BJ (cell line): ENCODE data around the gene ADNP2. TPM values are rescaled to one million over a fixed set of nuclear protein-coding genes. Genes with fewer than 3 reads are reported as not detected.

Source experiments
- CTCF ChIA-PET: fragments of 350-600 bp; formaldehyde crosslinking; extraction: SDS; loops from one replicate; lab custom pipeline; 2021; ENCODE audit warnings: antibody characterized with exemption, inconsistent platforms; lab: Yijun Ruan, JAX
- POLR2A ChIA-PET: fragments of 300-600 bp; sonication (Branson Sonifier 250); formaldehyde crosslinking; extraction: SDS; loops from one replicate; lab custom pipeline; 2021; ENCODE audit warnings: antibody characterized with exemption; lab: Charles Lee
- DNase-seq: peaks from one replicate; pipeline ENCODE4 v3.0.0-alpha.2; 2011; ENCODE audit warnings: low read depth
- H3K27me3 ChIP-seq: 2 replicates; pipeline ENCODE4 v1.6.0; 2011; ENCODE audit warnings: low read length; ENCODE audit not compliant: control insufficient read depth, insufficient read depth
- H3K36me3 ChIP-seq: 2 replicates; pipeline ENCODE4 v1.5.1; 2011; ENCODE audit warnings: low read length; ENCODE audit not compliant: control insufficient read depth, insufficient read depth
- H3K4me3 ChIP-seq: 2 replicates; pipeline ENCODE4 v1.5.1; 2011; ENCODE audit warnings: low read depth, mild to moderate bottlenecking, control low read depth, low read length
- polyA plus RNA-seq: library from polyadenylated mRNA; depleted of rRNA; stranded (reverse); fragments of >200 nt; gene quantifications from 2 replicates; pipeline ENCODE4 v1.2.3, GENCODE V29; 2011
- TF ChIP-seq, protein P1 (sequence below): IDR thresholded peaks from 2 replicates; pipeline ENCODE4 v1.5.1; 2011; ENCODE audit warnings: low read depth, mild to moderate bottlenecking, control low read depth, inconsistent platforms, low read length, moderate library complexity; ENCODE audit not compliant: insufficient read depth

The ADNP2 gene
- polyA plus RNA-seq, 1 experiment: 4.4 TPM

DNA sequence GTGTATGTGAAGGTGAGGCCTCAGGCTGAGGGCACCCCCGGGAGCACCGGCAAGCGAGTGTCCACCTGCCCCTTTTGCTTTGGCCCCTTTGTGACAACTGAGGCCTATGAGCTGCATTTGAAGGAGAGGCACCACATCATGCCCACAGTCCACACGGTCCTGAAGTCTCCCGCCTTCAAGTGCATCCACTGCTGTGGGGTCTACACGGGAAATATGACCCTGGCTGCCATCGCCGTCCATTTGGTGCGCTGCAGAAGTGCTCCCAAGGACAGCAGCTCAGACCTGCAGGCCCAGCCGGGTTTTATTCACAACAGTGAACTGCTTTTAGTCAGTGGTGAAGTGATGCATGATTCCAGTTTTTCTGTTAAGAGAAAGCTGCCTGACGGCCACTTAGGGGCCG is 28.9 kb downstream of the ADNP2 start:
- Histone ChIP-seq H3K36me3 (peaks cover 18% of the 10 kb centered on the region), H3K27me3 (no peaks in the 10 kb centered on the region), H3K4me3 (no peak overlapping the region)
- TF ChIP-seq, protein P1, sequence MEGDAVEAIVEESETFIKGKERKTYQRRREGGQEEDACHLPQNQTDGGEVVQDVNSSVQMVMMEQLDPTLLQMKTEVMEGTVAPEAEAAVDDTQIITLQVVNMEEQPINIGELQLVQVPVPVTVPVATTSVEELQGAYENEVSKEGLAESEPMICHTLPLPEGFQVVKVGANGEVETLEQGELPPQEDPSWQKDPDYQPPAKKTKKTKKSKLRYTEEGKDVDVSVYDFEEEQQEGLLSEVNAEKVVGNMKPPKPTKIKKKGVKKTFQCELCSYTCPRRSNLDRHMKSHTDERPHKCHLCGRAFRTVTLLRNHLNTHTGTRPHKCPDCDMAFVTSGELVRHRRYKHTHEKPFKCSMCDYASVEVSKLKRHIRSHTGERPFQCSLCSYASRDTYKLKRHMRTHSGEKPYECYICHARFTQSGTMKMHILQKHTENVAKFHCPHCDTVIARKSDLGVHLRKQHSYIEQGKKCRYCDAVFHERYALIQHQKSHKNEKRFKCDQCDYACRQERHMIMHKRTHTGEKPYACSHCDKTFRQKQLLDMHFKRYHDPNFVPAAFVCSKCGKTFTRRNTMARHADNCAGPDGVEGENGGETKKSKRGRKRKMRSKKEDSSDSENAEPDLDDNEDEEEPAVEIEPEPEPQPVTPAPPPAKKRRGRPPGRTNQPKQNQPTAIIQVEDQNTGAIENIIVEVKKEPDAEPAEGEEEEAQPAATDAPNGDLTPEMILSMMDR: no peak
- CTCF ChIA-PET: interaction anchor here (1.3 kb wide), 1 partner anchor 11 kb away, joined by 5 read pairs; no protein-coding TSS in a partner anchor
- POLR2A ChIA-PET: no interaction called here
- no peak for DNase-seq

DNA sequence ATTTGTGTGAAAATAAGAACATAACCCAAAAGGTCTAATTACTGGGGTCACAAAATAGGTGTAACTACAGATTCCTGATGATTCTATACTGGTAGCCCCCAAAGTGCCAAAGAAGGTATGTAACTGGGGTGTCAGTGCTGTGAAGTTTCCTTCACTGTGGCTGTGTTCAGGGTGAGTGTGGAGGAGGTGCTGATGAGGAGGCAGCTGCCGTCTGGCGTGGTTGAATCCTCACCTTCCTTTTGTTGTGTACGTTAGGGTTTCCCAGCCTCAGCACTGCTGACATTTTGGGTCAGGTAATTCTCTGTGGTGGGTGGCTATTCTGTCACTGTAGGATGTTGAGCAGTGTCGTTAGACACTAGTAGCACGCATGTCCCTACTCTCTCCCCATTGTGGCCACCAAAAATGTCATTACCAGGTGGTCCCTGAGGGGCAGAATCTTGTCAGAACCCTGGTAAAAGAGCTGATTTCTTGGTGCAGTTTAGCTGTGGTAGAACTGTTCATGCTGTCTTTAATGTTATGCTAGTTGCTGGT is 31.5 kb downstream of the ADNP2 start:
- TF ChIP-seq, protein P1: no peak
- ChIA-PET CTCF (interaction anchor here (1.3 kb wide), 1 partner anchor 18 kb away, joined by 3 read pairs; no protein-coding TSS in a partner anchor), POLR2A (no interaction called here)
- Histone ChIP-seq H3K4me3 (no peak overlapping the region), H3K36me3 (peaks cover 16% of the 10 kb centered on the region), H3K27me3 (no peaks in the 10 kb centered on the region)
- DNase-seq: no peak

- POLR2A ChIA-PET: no interaction called here
- Histone ChIP-seq H3K4me3 (no peak overlapping the region), H3K36me3 (peaks cover 2% of the 10 kb centered on the region), H3K27me3 (no peaks in the 10 kb centered on the region)
- TF ChIP-seq, protein P1: no peak
- CTCF ChIA-PET: interaction anchor here (1.3 to 6.3 kb wide), 2 partner anchors 13 to 210 kb away, joined by 3 to 43 read pairs; no protein-coding TSS in a partner anchor
- no peak for DNase-seq
Observed at GRCh38 chr18:80143881-80144280, 34.8 kb downstream of the ADNP2 start.

DNA sequence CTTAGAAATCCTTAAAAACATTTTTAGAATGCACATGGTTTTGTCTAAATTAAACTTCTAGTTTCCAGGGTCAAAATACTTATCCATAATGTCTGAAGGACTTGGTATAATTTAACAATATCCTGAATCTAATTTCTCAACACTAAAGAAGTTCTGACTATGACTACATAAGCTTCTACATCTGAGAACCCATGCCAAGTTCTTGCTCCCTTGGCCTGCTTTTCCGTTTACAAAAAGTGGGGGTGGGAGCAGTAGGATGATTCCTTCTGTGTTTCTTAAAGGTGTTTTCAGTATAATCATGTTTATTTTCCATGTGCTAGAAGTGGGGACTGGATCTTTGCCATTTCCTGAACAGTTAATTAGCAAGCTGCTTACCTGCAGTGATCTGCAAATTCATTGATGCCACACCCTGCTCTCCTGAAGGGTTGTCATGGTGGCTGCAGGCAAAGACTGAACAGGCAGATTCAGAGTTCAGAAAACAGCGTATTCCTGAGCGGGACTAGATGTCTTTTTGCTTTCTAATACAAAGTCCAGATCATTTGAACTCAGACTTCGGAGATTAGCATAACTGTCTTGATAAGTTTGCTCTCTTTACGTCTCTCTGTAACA is 36.2 kb downstream of the ADNP2 start:
- Histone ChIP-seq H3K4me3 (no peak overlapping the region), H3K36me3 (peaks cover 2% of the 10 kb centered on the region), H3K27me3 (no peaks in the 10 kb centered on the region)
- CTCF ChIA-PET: interaction anchor here (0.8 to 6.3 kb wide), 2 partner anchors 12 to 160 kb away, joined by 3 to 43 read pairs; no protein-coding TSS in a partner anchor
- TF ChIP-seq, protein P1: no peak
- DNase-seq: no peak
- POLR2A ChIA-PET: no interaction called here

DNA sequence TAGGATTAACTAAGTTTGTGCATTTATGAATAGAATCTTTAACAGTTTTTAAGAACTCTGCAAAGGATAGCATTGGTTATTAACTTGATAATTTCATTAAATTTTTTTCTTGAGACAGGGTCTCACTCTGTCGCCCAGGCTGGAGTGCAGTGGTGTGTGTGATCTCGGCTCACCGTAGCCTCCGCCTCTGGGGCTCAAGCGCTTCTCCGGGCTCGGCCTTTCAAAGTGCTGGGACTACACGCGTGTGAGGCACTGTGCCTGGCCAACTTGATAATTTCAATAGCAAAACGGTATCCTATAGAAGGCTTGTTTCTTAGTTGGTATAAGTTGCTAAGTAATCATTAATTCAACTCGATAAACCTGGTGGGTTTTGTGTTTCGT is 38.0 kb downstream of the ADNP2 start:
- no peaks in the 10 kb centered on the region for H3K36me3 ChIP-seq
- CTCF ChIA-PET: interaction anchor here (6.3 kb wide), 1 partner anchor 10 kb away, joined by 43 read pairs; no protein-coding TSS in a partner anchor
- TF ChIP-seq, protein P1: no peak
- no peaks in the 10 kb centered on the region for H3K27me3 ChIP-seq
- POLR2A ChIA-PET: no interaction called here
- no peak for DNase-seq
- peak overlapping the region; percentile 66 for H3K4me3 ChIP-seq
